Right renal cortex interstitium (tissue), 3 donors: ENCODE measurements around the gene DUS1L. TPM values are rescaled to one million over a fixed set of nuclear protein-coding genes. Genes with fewer than 3 reads are reported as not detected.

Experiments
- DNase-seq, 3 donors: peaks; one replicate each; pipeline ENCODE4 v3.0.0-alpha.2; 2013; ENCODE audit warnings: low read depth in 3 of 3, low spot score in 2 of 3
- polyA plus RNA-seq, 3 donors: library from polyadenylated mRNA; unstranded; fragments of 120-200 nt; gene quantifications; one replicate each; pipeline ENCODE4 v1.2.1, GENCODE V29; 2013; ENCODE audit not compliant: insufficient read length in 3 of 3

DUS1L gene
- polyA plus RNA-seq, 3 donors = 61.6 to 70.0 (median 67.7) TPM

DNA sequence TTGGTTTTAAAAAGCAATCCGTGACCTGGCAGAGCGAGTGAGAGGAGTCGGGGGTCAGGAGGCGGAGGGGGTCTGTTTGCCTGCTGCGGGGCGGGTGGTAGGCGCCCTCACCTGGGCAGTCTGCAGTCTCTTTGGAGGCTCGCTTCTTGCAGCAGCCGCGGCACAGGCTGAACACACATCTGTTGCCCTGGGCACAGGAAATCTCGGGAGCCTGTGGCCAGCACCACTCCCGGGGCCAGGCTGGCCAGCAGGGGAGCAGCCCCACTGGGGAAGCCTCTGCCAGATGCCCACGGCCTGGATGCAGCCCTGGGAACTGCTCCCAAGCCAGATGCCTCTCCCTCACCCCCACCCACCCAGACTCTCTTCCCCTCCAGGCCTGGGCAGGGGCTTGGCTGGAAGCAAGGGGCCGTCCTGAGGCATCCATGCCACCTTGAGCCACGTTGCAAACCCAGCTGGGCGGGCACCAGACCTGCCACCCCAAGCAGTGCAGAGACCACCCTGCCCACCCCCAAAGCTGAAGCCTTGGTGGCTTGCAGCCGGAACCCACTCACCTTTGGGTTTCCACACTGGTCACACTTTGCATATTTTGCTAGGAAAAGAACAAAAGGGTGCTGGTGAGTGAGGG, 7.3 kb downstream of the DUS1L start:
- no peak for DNase-seq

DNA sequence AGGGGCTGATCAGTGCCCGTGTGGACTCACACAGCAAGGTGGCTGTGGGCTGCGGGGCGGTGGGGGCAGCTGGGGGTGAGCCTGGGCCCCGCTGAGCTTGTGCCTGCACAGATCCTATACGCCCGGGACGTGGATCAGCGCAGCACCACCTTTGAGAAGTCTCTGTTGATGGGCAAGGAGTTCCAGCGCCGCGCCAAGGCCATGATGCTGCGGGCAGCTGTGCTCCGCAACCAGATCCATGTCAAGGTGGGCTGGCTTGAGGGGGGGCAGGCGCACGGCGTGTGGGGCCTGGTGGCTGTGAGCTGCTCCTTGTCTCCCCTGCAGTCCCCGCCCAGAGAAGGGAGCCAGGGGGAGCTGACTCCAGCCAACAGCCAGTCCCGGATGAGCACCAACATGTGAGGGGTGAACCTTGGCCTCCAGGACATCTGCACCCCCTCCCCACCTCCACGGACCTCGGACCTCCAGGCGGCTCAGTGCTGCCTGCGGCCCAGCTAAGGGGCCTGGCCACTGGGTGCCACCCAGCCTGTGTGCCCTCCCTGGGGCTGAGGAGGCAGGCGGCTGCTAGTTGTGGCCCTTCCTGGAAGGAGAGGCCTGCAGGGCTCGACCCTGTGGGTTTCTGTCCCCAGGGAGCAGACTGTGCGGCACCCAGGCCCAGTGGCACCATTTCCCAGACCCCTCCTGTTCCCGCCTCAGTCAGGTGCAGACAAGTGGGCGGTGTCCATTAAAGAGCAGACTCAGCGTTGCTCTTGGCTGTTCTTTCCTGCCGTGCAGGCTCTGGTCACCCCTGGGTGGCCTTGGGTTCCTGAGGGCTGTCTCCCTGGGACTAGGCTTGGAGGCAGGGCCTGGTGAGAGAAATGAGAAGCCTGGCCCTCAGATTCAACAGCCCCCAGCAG, 8.6 kb downstream of the DUS1L start:
- DNase-seq = no peak

DNA sequence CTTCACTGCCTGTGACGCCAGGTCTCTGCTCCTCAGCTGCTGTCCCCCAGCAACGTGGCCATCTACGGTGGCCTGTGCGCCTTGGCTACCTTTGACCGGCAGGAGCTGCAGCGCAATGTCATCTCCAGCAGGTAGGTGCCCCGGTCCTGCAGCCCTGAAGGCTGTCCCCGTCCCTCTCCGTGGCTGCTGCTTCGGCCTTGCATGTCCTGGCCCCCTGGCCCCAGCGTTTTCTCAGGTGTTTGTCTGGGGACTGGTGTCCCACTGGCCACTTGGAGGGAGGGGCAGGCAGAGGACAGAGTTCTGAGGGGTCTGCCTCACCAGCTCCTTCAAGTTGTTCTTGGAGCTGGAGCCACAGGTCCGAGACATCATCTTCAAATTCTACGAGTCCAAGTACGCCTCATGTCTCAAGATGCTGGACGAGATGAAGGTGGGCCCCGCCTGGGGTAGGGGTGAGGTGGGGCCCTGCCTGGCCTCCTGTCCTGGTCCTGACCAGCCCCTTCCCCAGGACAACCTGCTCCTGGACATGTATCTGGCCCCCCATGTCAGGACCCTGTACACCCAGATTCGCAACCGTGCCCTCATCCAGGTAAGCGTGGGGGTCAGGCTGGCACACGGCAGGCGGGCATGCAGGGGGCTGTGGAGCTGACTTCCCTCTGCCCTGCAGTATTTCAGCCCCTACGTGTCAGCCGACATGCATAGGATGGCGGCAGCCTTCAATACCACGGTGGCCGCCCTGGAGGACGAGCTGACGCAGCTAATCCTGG, 9.5 kb downstream of the DUS1L start:
- DNase-seq = no peak

DNA sequence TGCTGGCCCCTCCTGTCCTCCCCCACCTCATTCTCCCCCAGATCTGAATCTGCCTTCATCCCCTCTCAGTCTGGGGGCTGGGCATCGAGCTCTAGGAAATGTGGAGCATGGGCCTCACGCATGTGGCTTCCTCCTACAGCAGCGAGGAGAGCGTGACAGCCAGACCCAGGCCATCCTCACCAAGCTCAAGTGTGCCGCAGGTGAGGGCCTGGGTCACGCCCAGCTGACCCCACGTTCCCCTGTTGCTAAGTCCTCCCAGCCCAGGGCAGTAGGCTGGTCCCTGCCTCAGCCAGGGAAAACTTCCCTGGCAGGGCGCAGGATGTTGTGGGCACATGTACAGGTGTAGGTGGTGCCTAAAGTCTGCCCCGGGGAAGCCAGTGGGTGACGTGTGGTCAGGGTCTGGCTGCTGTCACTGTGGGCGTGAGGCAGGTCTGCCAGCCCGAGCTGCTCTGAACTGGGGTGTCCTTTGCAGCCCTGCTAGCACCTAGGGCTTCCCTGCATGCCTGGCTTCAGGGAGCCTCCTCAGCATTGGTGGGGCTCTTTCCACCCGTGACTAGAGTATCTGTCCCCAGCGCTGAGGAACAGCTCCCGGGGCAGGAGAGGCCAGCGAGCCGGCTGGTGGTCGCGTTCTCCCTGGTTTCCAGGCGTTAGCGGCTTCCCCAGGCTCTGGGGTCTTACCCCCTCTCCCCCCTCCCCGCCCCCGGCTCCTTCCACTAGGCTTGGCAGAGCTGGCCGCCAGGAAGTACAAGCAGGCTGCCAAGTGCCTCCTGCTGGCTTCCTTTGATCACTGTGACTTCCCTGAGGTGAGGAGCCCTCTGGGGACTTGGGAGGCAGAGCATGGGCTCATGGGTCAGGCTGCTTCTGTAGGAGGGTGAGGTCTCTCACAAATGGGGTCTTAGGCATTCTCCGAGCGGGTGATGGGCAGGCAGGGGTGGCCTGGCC, 10.3 kb downstream of the DUS1L start:
- DNase-seq = no peak

DNA sequence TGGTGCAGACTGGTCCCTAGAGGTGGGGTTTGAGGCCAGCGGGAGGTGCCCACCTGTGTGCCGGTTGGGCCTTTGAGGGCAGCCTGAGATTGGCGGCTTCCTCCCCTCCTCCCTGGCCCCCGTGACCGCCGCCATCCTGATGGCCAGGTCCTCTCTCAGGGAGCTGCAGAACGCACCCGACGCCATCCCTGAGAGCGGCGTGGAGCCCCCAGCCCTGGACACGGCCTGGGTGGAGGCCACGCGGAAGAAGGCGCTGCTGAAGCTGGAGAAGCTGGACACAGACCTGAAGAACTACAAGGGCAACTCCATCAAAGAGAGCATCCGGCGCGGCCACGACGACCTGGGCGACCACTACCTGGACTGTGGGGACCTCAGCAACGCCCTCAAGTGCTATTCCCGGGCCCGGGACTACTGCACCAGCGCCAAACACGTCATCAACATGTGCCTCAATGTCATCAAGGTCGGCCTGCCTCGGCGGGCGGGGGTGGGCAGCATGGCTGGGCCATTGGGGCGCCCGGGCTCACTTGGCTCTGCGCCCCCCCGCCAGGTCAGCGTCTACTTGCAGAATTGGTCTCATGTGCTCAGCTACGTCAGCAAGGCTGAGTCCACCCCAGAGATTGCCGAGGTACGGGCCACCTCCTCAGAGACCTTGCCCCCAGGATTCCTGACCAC, 11.1 kb downstream of the DUS1L start:
- DNase-seq = no peak

DNA sequence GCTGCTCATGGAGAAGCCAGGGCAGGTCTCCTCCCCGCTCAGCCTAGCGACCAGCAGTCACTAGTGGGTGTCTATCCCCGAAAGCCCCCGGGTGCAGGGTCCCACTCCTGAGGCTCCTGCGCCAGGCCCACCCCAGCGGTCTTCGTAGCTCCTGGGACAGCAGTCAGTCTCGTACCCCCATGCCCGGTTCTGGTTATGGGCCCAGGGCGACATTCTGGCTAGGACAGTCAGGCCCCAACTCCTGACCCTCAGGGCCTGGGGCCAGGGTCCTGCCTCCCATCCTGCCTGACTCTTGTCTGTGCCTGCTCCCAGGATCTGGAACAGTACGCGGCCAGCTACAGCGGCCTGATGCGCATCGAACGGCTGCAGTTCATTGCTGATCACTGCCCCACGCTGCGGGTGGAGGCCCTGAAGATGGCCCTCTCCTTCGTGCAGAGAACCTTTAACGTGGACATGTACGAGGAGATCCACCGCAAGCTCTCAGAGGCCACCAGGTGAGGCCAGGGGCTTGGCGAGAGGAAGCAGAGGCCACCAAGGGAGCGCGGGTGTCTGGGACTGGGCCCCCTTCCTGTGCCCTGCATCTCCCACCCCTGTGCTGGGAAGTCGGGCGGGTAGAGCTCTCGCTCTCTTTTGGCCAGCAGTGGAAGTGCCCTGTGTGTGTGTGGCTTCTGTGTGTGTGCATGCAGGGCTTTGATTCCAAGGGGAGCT, 11.9 kb downstream of the DUS1L start:
- no peak for DNase-seq

DNA sequence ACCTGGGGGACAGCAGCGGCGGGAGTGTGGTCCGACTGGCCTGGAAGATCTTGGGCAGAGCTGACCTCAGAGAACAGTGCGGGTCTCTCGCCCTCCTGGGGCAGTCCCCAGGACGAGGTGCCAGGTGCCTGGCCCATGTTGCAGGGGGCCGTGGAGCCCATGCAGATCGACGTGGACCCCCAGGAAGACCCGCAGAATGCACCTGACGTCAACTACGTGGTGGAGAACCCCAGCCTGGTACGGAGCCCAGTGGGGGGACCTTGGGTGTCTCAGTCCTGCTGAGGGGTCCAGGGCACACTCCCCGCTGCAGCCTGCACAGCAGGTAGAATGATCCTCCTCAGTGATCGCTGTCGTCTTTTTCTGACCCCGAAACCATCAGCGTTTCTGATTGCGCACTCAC, 12.5 kb downstream of the DUS1L start:
- no peak for DNase-seq

DNA sequence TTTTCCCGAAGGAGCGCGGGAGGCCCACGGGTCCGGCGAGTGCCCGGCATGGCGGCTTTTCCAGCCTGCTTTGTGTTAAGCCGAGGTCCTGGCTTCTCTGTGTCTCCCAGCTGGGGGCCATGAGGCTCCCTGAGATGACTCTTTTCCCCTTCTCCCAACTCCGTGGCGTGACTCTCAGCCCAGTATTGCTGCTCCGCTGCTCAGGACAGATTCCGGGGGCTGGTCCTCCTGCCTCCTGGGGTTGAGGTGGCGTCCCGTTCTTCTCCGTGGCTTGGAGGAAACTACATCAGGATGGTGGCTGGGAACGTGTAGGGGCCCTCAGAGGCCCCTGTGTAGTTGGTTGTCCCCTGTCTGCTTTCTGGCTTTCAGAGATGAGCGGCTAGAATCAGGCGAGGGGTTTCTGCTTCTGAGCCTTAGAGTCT, 13.0 kb downstream of the DUS1L start:
- no peak for DNase-seq

DNA sequence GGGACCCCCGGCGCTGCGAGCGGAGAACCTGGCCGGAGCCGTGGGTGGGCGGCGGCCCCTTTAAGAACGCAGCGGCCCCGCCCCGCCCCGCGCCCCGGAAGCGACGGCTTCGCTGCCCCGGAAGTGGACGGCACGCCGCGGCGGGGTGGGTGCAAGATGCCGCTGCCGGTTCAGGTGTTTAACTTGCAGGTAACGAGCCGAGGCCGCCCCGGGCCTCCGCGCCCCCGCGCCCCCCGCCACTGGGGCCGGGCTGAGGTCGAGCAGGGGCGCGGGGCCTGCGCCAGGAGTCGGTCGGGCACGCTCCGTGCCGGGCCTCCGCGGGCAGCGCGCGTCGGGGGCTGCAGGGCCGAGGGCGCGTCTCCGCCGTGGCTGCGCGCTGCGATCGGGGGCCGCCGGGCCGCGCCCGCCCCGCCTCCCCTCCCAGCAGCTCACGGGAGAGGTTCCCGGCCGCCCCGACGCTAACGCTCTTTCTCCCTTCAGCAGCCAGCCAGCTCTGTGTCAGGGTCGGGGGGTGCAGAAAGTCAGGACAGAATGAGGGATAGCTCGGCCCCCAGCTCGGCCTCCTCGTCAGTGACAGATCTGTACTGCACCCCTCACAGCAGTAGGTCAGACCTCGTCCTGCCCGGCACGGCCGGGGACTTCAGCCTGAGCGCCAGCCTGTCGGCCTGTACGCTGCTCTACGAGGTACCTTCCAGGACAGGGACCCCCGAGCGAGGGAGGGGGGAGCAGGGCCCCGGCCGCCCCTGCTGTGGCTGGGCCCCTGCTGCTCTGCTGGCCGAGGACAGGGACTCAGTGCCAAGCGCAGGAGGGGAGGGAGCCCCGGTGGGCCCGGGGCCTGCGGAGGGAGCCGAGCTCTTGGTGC, 13.6 kb downstream of the DUS1L start, which contains the start of the genes GPS1 and RFNG:
Gene GPS1, plus strand, starts transcription at position 123 of the 862 bp plus-strand sequence. Its CDS starts 34 bp downstream, at position 157.
Gene RFNG, minus strand, starts transcription at position 36 of the 862 bp plus-strand sequence. CDS start 45 bp downstream, outside the sequence.
- no peak for DNase-seq

DNA sequence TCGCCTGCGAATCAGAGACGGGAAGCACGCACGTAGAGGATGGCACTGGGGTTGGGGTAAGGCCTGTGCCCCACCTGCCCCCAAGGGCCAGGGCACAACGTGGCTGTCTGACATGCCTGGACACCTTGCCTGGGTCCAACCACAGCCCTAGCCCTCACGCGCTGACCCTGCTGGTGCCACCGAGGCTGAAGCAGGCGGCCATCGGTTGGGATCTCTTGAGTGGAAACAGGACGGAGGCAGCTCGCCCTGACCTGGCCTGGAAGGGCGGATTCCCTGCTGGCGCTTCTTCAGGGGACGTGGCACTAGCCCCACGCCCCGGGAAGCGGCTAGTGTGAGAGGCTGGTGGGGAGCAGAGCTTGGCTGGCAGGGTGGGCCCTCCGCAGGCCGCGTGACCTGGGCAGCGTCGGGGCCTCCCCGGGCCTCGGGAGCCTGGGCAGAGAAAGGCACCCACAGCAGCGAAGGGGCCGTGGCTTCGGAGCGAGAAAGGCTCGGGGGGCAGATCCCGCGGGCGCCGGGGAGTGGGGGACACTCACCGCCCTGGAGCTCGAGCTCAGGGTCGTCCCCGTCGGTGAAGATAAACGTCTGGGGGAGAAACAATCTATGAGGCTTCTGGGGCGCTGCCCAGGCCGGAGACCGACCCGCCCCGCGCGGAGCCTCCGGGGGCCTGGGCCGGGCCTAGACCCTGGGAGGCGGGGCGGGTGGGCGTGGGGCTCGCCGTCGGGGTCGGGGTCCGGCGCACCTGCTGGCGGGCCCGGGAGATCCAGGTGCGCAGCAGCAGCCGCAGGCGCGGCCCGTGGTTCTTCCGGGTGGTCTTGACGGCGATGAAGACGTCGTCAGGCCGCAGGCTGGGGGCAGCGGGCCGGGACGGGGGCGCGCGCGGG, 14.6 kb downstream of the DUS1L start:
- DNase-seq = no peak

DNA sequence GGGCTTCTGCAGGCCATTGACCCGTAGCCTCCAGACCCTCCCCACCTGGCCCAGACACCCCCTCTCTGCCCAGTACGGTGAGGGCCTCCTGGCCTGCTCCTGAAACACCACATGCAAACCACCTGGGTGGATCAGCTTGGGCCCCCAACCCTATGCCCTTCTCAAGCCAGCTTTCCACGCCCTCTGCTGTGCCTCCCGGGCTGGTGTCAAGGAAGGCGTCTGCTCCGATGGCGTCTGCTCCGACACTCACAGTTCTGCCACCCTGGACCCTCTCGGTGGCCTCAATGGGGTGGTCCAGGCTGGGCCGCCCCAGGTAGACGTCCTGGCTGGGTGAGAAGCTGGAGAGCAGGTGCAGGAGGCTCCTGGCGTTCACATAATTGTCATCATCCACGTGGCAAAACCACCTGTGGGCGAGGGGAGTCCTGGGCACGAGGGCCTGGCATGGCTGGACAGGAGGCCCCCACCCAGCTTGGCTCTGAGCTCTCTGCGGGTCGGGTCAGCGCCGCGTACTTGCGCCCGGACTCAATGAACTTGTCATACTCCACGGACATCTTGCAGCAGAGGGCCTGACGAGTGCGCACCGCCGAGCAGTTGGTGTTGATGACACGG, 15.3 kb downstream of the DUS1L start:
- DNase-seq = no peak

DNA sequence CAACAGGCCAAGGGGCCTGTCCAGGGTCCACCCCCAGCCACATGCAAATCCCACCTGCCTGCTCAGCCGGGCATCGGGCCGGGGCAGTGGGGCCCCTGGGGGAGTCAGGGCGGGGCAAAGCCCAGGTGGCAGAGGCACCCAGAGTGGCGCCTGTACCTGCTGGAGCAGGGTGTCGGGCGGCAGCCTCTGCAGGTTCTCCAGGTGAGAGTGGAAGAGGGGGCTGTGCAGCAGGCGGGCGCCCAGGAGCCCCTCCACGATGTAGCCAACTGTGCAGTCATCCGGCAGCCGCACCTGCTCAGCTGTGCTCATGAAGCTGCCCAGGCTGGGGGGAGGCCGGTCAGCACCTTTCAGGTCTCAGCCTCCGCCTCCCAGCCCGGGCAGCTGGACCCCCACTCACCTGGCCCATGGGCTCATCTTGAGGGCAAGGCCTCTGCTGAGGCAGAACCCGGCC, 16.1 kb downstream of the DUS1L start:
- DNase-seq = no peak

DNA sequence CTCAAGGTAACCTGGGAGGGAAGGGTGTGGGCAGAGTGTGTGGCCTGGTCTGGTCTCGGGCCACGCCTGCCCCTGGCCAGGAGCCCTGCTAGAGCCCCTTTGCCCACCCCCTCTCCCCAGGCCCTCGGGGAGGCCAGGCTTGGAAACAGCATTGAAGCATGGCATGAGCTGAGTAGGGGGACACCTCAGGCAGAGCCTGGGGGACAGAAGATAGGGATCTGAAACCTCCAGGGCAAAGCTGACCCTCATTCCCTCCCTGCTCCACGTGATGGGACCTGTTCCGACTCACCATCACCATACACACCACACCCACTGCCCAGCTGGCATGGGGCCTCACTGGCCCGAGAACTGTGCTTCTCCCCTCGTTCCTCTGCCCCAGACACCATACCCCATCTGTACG, 16.5 kb downstream of the DUS1L start:
- no peak for DNase-seq

DNA sequence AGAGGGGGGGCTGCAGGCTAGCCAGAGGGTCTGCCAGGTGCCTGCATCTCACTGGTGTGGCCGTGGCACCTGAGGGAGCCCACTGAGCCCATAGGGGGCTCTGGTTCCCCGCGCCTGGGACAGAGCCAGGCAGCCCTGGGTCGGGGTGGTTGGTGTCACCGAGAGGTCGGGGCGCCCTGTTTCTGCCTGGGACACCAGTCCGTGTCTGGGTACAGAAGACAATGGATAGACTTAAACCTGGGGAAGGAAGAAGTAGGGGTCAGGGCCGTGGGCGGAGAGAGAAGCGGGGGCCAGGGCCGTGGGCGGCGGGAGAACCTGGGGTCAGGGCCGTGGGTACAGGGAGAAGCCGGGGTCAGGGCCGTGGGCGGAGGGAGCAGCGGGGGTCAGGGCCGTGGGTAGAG, 17.0 kb downstream of the DUS1L start:
- DNase-seq = no peak

DNA sequence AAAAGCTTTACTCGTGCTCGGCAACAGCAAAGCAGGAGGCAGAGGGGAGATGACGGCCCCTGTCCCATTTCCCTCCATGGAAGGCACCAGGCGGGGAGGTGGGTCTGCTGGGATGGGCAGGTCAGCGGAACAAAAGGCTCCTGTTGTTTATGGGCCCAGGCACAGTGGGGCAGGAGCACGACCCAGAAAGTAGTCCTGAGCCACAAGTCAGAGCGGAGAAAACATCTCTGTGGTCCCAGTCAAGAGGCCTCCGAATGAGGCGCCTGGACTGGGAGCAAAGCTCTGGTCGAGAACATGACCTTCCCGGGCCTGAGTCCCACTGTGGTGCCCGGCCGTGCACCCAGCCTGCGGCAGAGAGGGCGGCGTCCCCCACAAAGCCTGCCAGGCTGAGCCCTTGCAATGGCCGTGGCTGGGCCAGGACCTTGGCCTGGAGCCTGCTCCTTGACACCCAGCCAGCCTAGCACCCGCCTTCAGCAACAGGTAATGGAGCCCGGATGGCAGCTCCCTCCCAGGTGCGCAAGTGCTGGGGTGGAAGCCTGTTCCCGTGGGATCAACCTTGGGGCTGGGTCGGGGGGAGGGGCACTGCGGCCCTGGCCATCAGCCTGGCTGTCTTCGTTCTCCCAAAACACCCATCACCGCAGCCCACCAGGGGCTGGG, 17.6 kb downstream of the DUS1L start:
- DNase-seq = no peak

DNA sequence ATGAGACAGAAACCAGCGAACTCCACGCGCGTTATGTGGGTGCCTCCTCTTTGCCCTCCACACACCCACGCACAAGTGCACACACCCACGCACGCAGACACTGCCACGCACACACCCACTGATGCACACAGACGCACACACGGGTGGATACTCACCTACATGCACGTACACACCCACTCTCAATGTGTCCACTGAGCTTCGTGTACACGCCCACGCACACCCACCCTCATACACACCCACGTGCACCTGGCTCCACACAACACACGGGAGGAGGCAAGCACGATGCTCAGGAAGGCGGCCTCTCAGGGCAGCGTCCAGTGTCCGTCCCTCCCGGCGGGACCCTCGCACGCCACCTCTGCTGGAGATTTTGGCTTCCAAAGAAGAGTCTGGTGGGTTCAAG, 18.2 kb downstream of the DUS1L start:
- no peak for DNase-seq
